ENCODE data around the gene SEMA3B.
"Not testable (repeated sequence)": the region's sequence is repeated elsewhere in the genome, so short reads cannot be mapped to it uniquely, and the experiment has no call there.

Gene SEMA3B

DNA sequence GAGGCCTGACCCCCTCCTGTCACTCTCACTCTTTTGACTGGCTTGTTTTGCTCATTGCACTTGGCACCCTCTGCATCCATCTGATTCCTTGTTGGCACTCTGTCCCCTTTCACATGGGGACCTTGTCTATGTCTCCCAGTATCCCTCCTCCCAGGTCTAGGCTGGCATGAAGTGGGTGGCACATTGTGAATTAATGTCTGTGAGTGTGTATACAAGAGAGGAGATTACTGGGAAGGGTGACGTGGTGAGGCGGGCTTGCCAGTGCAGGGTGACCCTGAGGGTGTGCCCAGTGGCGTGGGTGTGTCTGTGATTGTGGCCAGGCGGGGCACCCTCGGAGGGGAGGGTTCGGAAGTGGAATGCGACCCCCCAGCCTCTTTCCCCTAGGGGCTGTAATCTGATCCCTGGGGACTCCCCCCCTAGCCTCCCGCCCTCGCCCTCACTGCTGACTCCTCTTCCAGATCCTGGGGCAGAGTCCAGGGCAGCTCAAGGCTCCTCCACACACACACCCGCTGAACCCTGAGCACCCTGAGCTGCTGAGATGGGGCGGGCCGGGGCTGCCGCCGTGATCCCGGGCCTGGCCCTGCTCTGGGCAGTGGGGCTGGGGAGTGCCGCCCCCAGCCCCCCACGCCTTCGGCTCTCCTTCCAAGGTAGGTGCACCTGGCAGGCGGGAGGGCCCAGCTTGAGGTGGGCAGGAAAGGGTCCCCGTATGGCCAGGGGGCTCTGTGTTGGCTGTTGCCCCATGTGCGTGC lies at the start of gene SEMA3B:
Gene SEMA3B (plus strand): TSS at position 445 of the 749 bp plus-strand sequence. CDS start 94 bp downstream, at position 539.
- no peak for DNase-seq

DNA sequence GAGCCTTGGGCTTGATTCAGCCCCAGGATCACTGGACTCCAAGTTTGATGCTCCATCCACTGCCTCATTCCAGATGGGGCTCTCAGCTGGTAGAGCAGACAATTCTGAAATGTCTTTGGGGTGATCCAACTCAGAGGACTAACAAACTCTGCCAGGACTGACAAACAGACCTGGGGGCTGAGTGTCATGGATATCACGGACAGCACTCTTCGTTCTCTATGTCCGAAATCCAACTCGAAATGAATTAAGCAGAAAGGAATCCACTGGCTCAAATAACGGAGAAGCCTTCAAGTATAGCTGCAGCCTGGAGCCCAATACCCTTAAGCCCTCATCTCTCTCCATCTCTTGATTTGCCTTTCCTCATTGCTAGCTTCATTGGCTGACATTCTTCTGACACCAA lies 49.7 kb upstream of the SEMA3B start:
- DNase-seq, result no peak

DNA sequence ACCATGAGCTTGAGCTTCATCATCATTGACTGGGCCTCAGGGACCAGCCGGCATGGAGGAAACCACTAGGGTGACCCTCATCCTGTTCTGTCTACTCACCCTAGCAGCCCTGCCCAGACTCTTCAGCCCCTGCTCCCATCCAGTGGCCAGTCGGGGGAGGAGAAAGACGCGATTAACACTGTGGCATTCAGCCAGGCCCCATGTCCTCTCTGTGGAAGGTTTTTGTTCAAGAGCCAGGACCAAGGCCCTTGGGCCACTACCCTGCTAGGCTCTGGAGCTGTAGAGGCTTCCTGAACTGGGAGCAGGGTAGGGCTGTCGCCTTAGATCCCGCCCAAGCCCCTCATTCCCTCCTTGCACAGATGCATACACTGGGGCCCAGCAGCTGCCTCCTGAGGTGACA lies 48.8 kb upstream of the SEMA3B start:
- DNase-seq, result no peak

DNA sequence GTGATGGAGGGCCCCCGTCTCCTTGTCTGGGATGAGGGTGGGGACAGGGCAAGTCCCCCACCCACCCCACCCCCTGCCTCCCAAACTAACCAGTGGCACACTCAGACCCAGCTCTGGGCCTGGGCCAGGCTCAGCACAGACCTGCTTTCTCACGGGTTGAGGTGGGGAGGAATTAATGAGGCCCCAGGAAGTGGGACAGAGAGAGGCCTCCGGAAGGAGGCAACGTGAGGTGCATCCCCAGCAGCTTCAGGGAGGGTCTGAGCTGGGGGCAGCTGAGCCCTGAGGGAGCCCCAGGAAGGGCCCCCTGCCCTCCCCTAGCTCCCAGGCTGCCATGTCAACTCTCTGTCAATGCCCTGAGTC lies 47.9 kb upstream of the SEMA3B start:
- no peak for DNase-seq

DNA sequence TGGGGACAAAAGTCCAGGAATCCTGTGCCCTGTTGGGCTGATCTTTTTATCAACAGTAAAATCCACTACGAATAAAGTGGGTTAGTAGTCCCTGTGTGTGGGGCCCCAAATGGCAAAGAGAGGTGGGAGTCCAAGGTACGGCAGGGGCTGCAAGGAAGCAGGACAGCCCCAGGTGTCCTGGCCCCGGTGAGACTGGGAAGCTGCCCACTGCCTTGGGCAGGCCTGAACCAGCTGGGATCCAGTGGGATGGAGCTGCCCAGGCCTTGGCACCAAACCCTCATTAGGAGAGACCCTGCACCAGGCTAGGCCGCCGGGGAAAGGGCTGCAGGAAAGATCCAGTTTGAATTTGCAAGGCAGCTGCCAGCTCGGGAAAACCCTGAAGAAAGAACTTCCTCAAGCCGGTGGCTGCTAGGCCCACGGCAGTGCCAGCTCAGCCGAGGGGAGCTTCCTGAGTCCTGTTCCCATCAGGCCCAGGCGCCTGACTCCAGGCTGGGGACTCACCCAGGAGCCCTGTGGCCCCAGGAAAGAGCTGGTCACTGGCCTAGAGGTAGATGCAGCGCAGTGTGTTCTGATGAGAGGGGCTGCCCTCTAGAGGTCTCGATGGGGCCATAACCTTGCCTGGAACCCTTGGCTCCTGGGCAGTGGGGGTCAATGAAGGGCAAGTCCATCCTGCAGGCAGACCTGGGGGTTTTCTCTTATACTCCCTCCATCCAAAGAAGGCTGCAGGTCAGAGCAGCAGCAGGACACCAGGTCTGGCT lies 47.4 kb upstream of the SEMA3B start:
- no peak for DNase-seq

DNA sequence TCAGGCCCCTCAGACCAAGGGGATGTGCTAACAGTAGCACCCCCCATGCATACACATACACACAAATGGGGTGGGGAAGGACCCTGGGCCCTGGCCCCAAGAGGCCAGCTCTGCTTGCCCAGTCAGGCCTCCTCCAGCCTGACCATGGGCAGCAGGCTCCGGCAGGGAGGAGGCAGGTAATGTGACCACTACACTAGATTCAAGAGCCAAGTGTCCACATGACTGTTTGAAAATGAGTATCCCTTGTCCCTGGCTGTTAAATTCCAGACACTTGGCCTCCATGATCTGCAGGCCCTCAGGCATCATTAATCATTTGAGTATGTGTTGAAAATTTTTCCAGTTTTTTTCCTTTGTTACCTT lies 46.8 kb upstream of the SEMA3B start:
- DNase-seq, result no peak

DNA sequence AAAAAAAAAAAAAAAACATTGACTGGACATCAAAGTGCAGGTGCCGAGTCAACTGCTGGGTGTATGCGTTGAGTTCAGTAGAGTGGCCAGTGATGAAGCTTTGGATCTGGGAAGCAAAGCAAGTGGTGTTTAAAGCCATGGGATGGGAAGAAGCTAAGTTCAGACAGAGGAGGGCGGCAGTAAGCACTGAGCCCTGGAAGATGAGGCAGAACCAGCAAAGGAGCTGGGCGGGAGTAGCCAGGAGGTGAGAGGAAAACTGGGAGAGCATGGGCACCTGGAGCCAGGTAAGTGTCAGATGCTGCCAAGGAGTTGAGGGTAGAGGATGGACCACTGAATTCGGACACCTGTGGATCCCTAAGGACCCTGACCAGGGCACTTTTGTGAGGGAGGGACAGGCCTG lies 44.3 kb upstream of the SEMA3B start:
- no peak for DNase-seq

DNA sequence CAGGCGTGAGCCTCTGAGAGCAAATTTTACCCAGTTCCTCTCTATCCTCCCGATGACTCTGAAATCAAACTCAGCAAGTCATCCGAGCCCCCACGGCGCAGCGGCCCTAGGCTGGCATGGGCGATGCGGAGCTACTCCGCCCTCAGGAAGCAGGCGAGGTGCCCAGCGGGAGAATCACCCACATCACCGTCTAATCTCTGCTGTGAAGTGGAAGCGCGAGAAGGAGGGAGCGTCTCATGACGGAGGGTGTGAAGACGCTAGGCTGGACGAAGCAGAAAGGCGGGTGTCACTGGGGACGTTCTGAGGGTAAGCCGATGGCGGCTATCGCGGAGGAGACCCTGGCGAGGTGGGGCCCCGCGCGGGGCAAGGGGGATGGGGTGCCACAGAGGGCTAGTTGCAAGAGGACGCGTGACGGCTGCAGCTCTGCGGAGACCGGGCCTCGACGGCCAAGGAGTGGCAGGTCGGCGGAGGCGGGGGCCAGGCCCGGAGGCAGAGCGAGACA lies 42.0 kb upstream of the SEMA3B start:
- DNase-seq, result no peak

DNA sequence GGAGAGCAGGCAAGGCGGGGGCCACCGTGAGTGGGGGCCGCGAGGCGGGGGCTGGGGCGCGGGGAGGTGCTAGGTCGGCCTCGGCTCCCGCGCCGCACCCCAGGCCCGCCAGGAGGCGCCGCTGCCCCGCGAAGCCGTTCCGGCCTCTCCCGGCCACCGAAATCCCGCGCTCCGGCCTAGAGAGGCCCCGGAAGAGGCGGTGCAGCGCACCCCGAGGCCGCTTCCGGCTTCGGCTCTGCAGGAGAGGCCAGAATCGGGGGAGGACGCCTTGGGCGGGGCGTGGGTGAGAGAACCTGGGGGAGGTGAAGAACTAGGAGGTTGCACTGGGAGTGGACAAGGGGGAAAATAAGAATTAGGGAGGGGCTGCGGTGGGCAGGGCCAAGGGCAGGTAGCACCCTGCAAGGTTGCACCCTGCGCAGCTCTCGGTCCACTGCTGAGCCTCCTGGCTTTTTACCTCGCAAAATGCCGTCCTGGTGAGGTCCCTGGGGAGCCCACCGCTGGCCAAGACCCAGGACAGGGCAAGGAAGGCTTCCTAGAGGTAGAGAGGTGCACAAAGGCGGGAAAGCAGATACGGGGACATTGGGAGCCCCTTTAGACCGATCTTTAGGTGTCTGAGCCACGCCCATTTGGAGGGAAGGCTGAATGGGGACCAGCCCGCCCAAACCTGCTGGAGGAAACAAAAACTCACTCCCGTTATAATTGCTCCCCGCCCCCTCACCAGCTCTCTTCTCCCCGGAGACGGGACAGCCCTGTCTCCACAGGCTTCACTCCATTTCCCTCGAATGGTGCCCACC lies 41.4 kb upstream of the SEMA3B start:
- DNase-seq, result peak; percentile 88

DNA sequence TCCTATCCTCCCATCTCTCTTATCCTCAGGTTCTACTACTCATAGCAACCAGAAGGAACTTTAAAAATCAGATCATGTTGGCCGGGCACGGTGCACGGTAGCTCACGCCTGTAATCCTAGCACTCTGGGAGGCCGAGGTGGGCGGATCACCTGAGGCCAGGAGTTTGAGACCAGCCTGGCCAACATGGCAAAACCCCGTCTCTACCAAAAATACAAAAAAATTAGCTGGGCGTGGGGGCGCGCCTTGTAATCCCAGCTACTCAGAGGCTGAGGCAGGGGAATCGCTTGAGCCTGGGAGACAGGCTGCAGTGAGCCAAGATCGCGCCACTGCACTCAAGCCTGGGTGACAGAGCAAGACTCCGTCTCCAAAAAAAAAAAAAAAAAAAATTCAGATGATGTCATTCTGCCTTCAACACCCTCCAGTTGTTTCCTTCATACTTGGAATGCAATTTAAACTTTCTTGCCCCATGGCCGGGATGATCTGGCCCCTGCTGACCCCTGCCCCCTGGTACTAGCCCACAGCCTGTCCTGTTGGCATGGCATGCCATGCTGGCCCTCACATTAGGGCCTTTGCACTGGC lies 40.7 kb upstream of the SEMA3B start:
- not testable (repeated sequence) for DNase-seq

DNA sequence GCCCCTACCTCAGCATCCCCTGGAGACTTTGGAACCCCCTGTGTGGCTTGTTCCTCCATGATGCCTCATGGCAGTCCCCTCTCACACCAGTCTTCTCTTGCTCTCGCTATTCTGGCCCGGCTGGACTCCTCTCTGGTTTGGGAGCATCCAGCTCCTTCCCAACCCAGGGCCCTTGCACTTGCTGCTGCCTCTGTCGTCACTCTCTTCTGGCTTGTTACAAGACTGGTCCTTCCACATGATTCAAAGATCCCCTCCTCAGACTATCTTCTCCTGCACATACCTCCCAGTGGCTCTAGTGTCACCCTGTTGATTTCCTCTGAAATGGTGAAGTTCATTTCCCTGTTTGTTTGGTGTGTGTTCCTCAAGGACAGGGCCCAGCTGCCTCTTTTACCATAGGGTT lies 39.5 kb upstream of the SEMA3B start:
- no peak for DNase-seq

DNA sequence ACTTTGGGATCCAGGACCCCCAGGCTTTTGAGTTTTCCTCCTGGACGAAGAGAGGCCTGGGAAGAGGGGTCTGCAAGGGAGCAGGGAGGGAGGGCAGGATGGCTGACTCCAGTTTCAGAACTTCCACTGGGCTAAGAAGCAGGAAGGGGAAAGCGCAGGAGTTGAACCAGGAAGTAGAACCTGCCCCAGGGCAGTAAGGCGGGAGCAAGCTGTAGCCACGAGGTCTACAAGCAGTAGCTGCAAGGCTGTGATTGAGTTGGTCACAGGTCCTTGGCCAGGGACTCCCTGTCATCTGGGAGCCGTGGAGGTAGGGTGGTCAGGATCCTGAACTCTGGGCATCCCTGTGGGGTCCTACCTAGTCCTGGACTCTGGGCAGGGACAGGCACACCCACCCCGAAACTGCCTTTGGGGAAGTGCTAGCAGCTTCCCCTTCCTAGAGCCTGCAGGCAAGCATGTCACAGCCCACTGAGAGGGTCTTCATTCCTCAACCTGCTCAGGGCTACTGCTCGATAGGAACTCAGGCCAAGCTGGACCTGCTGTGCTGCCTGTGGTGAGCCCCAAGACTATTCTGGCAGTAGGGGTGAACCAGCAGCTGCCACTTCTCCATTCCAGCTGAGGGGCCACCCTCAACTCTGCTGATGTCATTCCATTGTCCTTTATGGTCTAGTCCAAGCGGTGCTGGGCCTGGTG lies 38.7 kb upstream of the SEMA3B start:
- DNase-seq, result no peak

DNA sequence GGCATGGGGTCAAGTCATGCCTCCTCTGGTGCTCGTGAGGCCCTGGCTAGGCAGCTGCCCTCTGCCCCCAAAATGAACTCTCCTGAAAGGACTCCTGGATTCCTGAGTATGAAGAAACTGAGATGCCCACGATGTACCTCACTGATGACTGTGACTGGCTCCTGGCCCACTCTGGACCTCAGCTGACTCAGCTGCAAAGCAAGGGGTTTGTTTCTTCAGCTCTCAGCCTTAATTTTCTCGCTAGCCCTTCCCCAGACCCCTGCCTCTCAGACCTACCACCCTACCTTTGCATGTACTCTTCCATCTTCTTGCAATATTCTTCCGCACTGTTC lies 38.2 kb upstream of the SEMA3B start:
- DNase-seq, result no peak

DNA sequence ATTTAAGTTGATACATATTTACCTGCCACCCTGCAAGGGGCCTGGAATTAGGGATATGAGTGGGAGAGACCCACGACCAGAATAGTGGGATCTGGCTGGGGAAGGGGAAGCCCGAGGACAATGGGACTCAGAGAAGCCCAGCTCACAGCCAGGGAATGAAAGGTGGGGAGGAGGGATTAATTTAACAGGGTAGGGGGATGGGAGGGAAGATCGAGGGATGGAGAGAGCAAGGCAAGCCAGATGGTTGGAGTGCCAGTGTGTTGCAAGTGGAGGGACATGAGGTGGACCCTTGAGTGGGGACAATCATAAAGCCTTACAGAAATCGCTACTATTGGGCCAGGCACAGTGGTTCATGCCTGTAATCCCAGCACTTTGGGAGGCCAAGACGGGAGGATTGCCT lies 37.4 kb upstream of the SEMA3B start:
- no peak for DNase-seq

DNA sequence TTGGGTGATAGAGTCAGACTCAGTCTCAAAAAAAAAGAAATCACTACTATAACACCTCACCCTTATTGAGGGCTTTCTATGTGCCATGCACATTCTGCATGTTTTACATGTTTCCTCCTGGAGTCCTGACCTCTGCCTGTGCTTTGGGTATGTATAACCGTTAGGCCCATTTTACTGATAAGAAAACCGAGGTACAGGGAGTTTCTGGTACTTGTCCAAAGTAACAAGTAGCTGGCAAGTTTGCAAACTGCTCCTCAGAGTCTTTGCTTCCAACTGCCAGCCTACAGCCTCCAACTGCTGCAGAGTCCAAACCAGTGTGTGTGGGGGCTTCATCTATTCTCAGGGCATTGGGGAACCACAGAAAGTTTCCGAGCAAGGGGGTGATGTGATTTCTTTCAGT lies 36.6 kb upstream of the SEMA3B start:
- DNase-seq, result no peak

DNA sequence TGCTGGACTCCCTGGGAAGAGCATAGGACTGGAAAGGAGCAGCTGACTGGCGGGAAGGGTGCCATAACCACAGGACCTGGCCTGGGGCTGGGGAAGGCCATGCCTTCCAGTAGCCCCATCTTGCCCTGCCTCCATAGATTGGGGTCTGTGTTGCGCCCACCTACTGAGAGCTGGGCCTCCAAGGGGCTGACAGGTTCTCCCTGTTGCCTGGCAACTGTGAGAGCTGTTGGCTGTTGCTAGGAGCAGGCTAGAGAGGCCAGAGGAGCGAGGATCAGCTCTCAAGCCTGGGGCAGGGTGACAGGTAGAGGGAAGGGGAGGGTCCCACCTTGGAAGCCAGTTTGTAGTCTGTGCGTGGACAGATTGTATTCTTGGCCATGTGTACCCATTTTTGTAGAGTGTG lies 35.8 kb upstream of the SEMA3B start:
- no peak for DNase-seq

DNA sequence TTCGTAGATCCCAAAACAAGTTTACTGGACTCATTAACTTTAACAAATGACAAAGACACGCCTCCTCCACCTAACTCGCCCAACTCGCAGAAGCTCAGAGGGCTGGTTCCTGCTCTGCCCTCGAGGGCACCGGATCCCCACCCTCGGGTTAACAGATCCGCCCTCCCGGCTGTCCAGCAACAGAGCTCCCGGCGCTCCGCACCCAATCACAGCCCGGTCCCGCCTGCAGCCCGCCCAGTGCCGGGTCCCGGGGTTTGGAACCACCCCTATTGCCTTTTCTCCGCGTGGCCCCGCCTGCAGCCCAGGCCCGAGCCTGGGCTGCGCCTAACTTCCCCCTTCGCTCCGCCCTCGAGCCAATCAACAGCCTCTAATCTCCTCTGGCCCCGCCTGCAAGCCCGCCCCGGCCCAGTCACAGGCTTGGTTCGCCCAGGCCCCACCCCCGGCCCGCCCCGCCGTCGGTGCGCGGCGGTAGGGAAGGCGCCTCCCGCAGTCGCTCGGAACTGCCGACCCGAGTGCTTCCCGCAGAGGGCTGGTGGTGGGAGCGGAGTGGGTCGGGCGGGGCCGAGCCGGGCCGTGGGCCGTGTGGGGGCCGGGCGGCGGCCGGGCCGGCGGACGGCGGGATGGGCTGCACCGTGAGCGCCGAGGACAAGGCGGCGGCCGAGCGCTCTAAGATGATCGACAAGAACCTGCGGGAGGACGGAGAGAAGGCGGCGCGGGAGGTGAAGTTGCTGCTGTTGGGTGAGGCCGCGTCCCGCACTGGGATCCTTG lies 33.0 kb upstream of the SEMA3B start, which contains the start of gene GNAI2:
Gene GNAI2 (plus strand): TSS at position 489 of the 768 bp plus-strand sequence. CDS start 132 bp downstream, at position 621.
- peak; percentile 100 for DNase-seq

DNA sequence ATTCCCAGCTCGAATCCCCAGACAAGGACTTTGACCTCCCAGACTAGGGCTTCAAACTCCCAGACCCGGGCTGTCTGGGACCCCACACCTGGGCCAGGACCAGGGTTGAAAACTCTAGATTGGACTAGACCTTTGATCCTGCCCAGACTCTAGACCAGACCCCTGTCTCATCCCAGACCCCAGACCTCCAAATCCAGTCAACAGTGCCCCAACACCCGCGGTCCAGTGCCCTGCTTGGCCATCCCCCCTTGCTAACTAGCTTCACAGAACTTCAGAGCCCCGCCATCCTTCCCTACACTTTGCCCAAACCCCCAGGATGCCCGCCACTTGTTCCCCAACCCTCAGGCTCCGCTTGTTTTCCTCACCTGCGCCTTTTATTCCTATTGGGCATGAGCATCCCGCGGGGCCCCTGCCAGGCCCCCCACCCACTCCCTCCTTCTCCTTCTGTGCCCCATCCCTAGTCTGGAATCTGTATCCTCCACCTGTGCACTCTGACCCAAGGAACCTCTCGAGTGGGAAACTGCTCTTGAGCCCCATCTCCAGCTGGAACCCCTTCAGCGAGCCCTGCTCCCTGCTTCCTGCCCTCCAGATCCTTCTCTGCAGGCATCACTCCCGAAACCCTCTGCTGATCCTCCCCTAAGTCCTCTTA lies 32.3 kb upstream of the SEMA3B start:
- no peak for DNase-seq

DNA sequence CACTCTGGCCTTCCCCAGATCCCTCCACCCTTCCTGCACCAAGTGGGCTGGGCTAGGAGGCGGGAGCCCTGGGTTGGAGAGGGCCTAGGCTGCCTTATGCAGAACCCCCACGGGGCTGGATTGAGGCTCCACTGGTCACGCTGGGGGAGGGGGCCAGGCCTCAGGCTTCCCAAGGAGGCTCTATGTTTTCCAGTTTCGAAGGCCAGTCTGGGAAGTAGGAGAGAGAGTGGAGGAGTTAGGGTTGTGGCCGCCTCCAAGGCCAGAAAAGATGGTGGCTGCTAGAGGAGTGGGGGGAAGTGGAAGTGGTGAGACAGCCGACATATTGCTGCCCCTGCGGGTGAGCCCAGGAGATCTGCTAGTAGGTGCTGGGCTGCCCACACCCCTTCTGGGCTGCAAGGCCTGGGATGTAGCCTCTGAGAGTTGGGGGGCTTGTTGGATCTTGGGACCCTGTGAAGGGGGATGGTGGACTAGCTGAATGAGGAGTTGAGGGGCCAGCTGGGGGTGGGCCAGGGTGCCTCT lies 31.8 kb upstream of the SEMA3B start:
- DNase-seq, result peak; percentile 37

DNA sequence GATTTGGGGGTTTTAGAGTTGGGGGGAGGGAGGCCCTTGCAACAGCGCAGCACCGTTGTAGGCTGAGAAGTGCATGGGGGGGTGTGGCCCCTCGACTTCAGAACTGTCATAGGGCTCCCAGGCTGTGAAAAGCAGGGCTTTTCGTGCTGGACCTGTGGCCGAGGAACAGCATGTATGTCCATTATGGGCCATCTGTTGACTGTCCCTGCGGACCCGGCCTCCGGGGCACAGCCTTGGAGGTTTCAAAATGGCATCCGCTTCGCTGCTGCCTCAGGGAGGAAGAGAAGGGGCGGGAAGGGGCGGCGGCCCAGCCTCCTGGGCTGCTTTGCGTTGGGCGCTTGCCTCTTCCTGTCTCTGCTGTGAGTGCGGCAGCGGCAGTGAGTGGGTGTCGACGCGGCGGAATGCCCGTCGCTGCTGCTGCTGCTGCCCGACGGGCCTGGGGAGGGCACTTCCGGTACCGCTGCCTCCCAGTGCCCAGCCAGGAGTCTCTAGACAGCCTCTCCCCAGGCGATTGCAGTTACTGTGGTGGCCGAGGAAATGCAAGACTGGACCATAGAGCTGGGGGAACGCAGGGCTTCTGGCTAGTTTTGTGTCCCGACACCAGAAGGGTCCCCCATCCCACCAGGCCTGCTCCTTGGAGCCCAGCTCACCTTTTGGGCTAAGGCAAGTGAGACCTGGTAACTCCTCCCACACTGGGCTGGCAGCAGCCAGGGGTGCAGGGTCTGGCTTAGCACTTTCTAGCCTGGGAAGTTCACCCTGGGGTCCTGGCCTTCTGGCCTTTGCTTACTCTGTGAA lies 31.0 kb upstream of the SEMA3B start:
- peak; percentile 83 for DNase-seq

Measured in activated effector memory CD4-positive, alpha-beta T cell treated with Interleukin-2 at 50 U/mL for 16 hours (primary cell).